GM23338 (cell line): ENCODE measurements around the gene SNX32. TPM values are rescaled to one million over a fixed set of nuclear protein-coding genes. Genes with fewer than 3 reads are reported as not detected.

Experiments
- ATAC-seq: fragments of 200-7000 bp; cut with Tn5 transposase; 3 replicates; pipeline ENCODE4 v1.9.1; 2020
- DNase-seq: peaks from one replicate; pipeline ENCODE4 v3.0.0-alpha.2; 2015; ENCODE audit warnings: low spot score
- H2AFZ ChIP-seq: fragments of 200-600 bp; sonication (generic); 2 replicates; pipeline ENCODE4 v1.8.0; 2016; ENCODE audit warnings: antibody characterized with exemption, mild to moderate bottlenecking, moderate library complexity
- H3F3A ChIP-seq: fragments of 200-600 bp; sonication (generic); replicated peaks from 2 replicates; pipeline ENCODE4 v1.8.0; 2017; ENCODE audit warnings: antibody characterized with exemption, mixed run types, low read depth
- H3K27ac ChIP-seq: fragments of 200-600 bp; sonication (generic); 2 replicates; pipeline ENCODE4 v1.6.1; 2016; ENCODE audit warnings: low read depth
- H3K27me3 ChIP-seq: fragments of 200-600 bp; sonication (generic); 2 replicates; pipeline ENCODE4 v1.8.0; 2016; ENCODE audit warnings: mild to moderate bottlenecking, mixed run types, moderate library complexity; ENCODE audit not compliant: insufficient read depth
- H3K36me3 ChIP-seq: fragments of 200-600 bp; sonication (generic); 2 replicates; pipeline ENCODE4 v1.8.0; 2016; ENCODE audit warnings: mild to moderate bottlenecking; ENCODE audit not compliant: insufficient read depth
- H3K4me1 ChIP-seq: fragments of 200-600 bp; sonication (generic); 2 replicates; pipeline ENCODE4 v1.8.0; 2016; ENCODE audit warnings: mild to moderate bottlenecking, moderate library complexity; ENCODE audit not compliant: insufficient read depth
- H3K4me2 ChIP-seq: fragments of 200-600 bp; sonication (generic); 2 replicates; pipeline ENCODE4 v1.7.1; 2017; ENCODE audit warnings: mixed run types
- H3K4me3 ChIP-seq: fragments of 200-600 bp; sonication (generic); 2 replicates; pipeline ENCODE4 v1.6.1; 2016; ENCODE audit warnings: mixed run types
- H3K79me2 ChIP-seq: fragments of 200-600 bp; sonication (generic); replicated peaks from 2 replicates; pipeline ENCODE4 v1.8.0; 2017; ENCODE audit warnings: mild to moderate bottlenecking; ENCODE audit not compliant: insufficient read depth
- H3K9me2 ChIP-seq: fragments of 200-600 bp; sonication (generic); 2 replicates; pipeline ENCODE4 v1.8.0; 2017; ENCODE audit not compliant: insufficient read depth
- H4K20me1 ChIP-seq: fragments of 200-600 bp; sonication (generic); replicated peaks from 2 replicates; pipeline ENCODE4 v1.8.0; 2017; ENCODE audit warnings: mild to moderate bottlenecking; ENCODE audit not compliant: insufficient read depth
- H3K27ac Mint-ChIP-seq: 2 replicates; pipeline ENCODE4 v1.8.0; 2020; ENCODE audit warnings: inconsistent platforms, mild to moderate bottlenecking, moderate library complexity, mixed read lengths
- H3K27me3 Mint-ChIP-seq: 3 replicates; pipeline ENCODE4 v1.8.0; 2022; ENCODE audit warnings: low read depth, mild to moderate bottlenecking, moderate library complexity, mixed read lengths, inconsistent platforms; ENCODE audit not compliant: insufficient read depth, poor library complexity
- H3K36me3 Mint-ChIP-seq: 3 replicates; pipeline ENCODE4 v1.8.0; 2021; ENCODE audit warnings: low read depth, mild to moderate bottlenecking, inconsistent platforms, moderate library complexity, mixed read lengths
- H3K4me1 Mint-ChIP-seq: 3 replicates; pipeline ENCODE4 v1.8.0; 2020; ENCODE audit warnings: mild to moderate bottlenecking, inconsistent platforms, mixed read lengths
- H3K4me3 Mint-ChIP-seq: 3 replicates; pipeline ENCODE4 v1.8.0; 2021; ENCODE audit warnings: moderate library complexity, mild to moderate bottlenecking, inconsistent platforms, mixed read lengths
- H3K9me3 Mint-ChIP-seq: 3 replicates; pipeline ENCODE4 v1.8.0; 2020; ENCODE audit warnings: moderate library complexity, mild to moderate bottlenecking, inconsistent platforms, mixed read lengths
- CREB1 ChIP-seq: fragments of 250-450 bp; sonication (Bioruptor Pico); IDR thresholded peaks from 2 replicates; pipeline ENCODE4 v1.5.0; 2020; ENCODE audit warnings: low read depth, mild to moderate bottlenecking, moderate library complexity
- ETS1 ChIP-seq: IDR thresholded peaks from 2 replicates; pipeline ENCODE4 v1.6.1; 2016; ENCODE audit warnings: antibody characterized with exemption
- EZH2 ChIP-seq: fragments of 200-600 bp; sonication (generic); IDR thresholded peaks from one replicate; pipeline ENCODE4 v1.8.0; 2017; ENCODE audit warnings: antibody characterized with exemption, mild to moderate bottlenecking, low read depth; ENCODE audit not compliant: unreplicated experiment
- EZH2phosphoT487 ChIP-seq: fragments of 200-600 bp; sonication (generic); IDR thresholded peaks from one replicate; pipeline ENCODE4 v1.8.1; 2018; ENCODE audit warnings: antibody characterized with exemption; ENCODE audit not compliant: unreplicated experiment
- JUNB ChIP-seq: IDR thresholded peaks from one replicate; pipeline ENCODE4 v1.6.1; 2016; ENCODE audit warnings: antibody characterized with exemption; ENCODE audit not compliant: unreplicated experiment
- NANOG ChIP-seq: IDR thresholded peaks from 2 replicates; pipeline ENCODE4 v1.6.1; 2016; ENCODE audit warnings: antibody characterized with exemption, borderline replicate concordance
- POLR2AphosphoS5 ChIP-seq: IDR thresholded peaks from 2 replicates; pipeline ENCODE4 v1.6.1; 2016; ENCODE audit warnings: antibody characterized with exemption, low read depth
- STAT1 ChIP-seq: IDR thresholded peaks from one replicate; pipeline ENCODE4 v1.6.1; 2016; ENCODE audit warnings: antibody characterized with exemption; ENCODE audit not compliant: unreplicated experiment
- ZNF114 ChIP-seq: fragments of 250-450 bp; sonication (Bioruptor Pico); IDR thresholded peaks from 2 replicates; pipeline ENCODE4 v1.5.0; 2020; ENCODE audit warnings: mild to moderate bottlenecking, moderate library complexity
- ZNF331 ChIP-seq: fragments of 250-450 bp; sonication (Bioruptor Pico); IDR thresholded peaks from 2 replicates; pipeline ENCODE4 v1.5.0; 2020; ENCODE audit warnings: low read depth, mild to moderate bottlenecking, moderate library complexity
- polyA plus RNA-seq: library from polyadenylated mRNA; unstranded; fragments of >200 nt; fragmentation: Nextera tagmentation; extraction: Ambion mirVana; gene quantifications from 2 replicates; pipeline ENCODE4 v1.2.1, GENCODE V29; 2016
- total RNA-seq: library from RNA; depleted of rRNA; stranded (reverse); fragments of >200 nt; shearing (Covaris generic); gene quantifications from 2 replicates; pipeline ENCODE4 v1.2.3, GENCODE V29; 2014
- TF ChIP-seq, protein P1 (sequence below): IDR thresholded peaks from one replicate; pipeline ENCODE4 v1.6.1; 2018; ENCODE audit warnings: antibody characterized with exemption; ENCODE audit not compliant: unreplicated experiment
- TF ChIP-seq, protein P2 (sequence below): fragments of 250-450 bp; sonication (Bioruptor Pico); IDR thresholded peaks from 2 replicates; pipeline ENCODE4 v1.5.0; 2020; ENCODE audit warnings: mild to moderate bottlenecking, moderate library complexity
- TF ChIP-seq, protein P3 (sequence below), 2 experiments: fragments of 200-600 bp in 1 of 2; sonication (generic) in 1 of 2; conservative IDR thresholded peaks; 2 replicates each; pipeline versions ENCODE4 v1.5.1 to v1.6.1; 2016 to 2017; ENCODE audit warnings: antibody characterized with exemption in 2 of 2, low read depth in 2 of 2, mild to moderate bottlenecking in 2 of 2, moderate library complexity in 1 of 2

Gene SNX32
- total and polyA plus RNA-seq, 2 experiments from 2014 or later, result 0.49 to 1.2 TPM

DNA sequence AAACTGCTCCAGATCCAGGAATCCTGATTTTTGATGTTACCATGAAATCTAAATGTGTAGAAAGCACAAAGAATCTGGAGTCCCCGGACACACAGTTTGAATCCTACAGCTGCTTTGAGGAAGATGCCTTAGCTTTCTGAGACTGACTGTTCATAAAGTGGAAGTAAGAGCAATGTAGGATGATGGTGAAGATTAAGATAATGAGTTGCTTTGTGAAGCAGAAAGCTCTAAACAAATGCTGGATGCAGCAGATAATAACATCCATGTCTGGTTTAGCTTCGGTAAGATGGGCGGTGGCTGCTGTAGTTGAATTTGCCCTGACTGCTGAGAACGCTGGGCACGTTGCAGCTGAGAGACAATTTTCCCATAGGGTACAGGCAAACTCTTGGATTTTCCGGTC is 26.8 kb upstream of the SNX32 start:
- Histone ChIP-seq H3K79me2 (no peaks in the 10 kb centered on the region), H3K27me3 (no peaks in the 10 kb centered on the region), H3F3A (no peaks in the 10 kb centered on the region), H3K4me1 (no peaks in the 10 kb centered on the region; the same call in 1 of the 2 replicates), H3K4me2 (no peak overlapping the region), H3K4me3 (no peak overlapping the region), H2AFZ (no peak overlapping the region), H3K9me2 (no peaks in the 10 kb centered on the region), H4K20me1 (no peaks in the 10 kb centered on the region), H3K36me3 (no peaks in the 10 kb centered on the region), H3K27ac (no peak overlapping the region)
- no peak for DNase-seq
- ATAC-seq, result no peak
- no peaks in the 10 kb centered on the region for H3K36me3 Mint-ChIP-seq
- peaks cover 5% of the 10 kb centered on the region; the same call in 1 of the 3 replicates for H3K4me1 Mint-ChIP-seq
- H3K27me3 Mint-ChIP-seq, result peaks cover 4% of the 10 kb centered on the region
- H3K27ac Mint-ChIP-seq, result no peak overlapping the region
- no peak overlapping the region for H3K4me3 Mint-ChIP-seq
- no peaks in the 10 kb centered on the region; the same call in 2 of the 3 replicates for H3K9me3 Mint-ChIP-seq
- TF ChIP-seq, protein P1, sequence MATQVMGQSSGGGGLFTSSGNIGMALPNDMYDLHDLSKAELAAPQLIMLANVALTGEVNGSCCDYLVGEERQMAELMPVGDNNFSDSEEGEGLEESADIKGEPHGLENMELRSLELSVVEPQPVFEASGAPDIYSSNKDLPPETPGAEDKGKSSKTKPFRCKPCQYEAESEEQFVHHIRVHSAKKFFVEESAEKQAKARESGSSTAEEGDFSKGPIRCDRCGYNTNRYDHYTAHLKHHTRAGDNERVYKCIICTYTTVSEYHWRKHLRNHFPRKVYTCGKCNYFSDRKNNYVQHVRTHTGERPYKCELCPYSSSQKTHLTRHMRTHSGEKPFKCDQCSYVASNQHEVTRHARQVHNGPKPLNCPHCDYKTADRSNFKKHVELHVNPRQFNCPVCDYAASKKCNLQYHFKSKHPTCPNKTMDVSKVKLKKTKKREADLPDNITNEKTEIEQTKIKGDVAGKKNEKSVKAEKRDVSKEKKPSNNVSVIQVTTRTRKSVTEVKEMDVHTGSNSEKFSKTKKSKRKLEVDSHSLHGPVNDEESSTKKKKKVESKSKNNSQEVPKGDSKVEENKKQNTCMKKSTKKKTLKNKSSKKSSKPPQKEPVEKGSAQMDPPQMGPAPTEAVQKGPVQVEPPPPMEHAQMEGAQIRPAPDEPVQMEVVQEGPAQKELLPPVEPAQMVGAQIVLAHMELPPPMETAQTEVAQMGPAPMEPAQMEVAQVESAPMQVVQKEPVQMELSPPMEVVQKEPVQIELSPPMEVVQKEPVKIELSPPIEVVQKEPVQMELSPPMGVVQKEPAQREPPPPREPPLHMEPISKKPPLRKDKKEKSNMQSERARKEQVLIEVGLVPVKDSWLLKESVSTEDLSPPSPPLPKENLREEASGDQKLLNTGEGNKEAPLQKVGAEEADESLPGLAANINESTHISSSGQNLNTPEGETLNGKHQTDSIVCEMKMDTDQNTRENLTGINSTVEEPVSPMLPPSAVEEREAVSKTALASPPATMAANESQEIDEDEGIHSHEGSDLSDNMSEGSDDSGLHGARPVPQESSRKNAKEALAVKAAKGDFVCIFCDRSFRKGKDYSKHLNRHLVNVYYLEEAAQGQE, result no peak
- TF ChIP-seq EZH2phosphoT487 (no peak), ZNF114 (CRISPR knock-in tag) (no peak), NANOG (no peak), JUNB (no peak), ETS1 (no peak), ZNF331 (CRISPR knock-in tag) (no peak), POLR2AphosphoS5 (no peak), STAT1 (no peak), EZH2 (no peak), CREB1 (no peak)
- TF ChIP-seq, protein P2, sequence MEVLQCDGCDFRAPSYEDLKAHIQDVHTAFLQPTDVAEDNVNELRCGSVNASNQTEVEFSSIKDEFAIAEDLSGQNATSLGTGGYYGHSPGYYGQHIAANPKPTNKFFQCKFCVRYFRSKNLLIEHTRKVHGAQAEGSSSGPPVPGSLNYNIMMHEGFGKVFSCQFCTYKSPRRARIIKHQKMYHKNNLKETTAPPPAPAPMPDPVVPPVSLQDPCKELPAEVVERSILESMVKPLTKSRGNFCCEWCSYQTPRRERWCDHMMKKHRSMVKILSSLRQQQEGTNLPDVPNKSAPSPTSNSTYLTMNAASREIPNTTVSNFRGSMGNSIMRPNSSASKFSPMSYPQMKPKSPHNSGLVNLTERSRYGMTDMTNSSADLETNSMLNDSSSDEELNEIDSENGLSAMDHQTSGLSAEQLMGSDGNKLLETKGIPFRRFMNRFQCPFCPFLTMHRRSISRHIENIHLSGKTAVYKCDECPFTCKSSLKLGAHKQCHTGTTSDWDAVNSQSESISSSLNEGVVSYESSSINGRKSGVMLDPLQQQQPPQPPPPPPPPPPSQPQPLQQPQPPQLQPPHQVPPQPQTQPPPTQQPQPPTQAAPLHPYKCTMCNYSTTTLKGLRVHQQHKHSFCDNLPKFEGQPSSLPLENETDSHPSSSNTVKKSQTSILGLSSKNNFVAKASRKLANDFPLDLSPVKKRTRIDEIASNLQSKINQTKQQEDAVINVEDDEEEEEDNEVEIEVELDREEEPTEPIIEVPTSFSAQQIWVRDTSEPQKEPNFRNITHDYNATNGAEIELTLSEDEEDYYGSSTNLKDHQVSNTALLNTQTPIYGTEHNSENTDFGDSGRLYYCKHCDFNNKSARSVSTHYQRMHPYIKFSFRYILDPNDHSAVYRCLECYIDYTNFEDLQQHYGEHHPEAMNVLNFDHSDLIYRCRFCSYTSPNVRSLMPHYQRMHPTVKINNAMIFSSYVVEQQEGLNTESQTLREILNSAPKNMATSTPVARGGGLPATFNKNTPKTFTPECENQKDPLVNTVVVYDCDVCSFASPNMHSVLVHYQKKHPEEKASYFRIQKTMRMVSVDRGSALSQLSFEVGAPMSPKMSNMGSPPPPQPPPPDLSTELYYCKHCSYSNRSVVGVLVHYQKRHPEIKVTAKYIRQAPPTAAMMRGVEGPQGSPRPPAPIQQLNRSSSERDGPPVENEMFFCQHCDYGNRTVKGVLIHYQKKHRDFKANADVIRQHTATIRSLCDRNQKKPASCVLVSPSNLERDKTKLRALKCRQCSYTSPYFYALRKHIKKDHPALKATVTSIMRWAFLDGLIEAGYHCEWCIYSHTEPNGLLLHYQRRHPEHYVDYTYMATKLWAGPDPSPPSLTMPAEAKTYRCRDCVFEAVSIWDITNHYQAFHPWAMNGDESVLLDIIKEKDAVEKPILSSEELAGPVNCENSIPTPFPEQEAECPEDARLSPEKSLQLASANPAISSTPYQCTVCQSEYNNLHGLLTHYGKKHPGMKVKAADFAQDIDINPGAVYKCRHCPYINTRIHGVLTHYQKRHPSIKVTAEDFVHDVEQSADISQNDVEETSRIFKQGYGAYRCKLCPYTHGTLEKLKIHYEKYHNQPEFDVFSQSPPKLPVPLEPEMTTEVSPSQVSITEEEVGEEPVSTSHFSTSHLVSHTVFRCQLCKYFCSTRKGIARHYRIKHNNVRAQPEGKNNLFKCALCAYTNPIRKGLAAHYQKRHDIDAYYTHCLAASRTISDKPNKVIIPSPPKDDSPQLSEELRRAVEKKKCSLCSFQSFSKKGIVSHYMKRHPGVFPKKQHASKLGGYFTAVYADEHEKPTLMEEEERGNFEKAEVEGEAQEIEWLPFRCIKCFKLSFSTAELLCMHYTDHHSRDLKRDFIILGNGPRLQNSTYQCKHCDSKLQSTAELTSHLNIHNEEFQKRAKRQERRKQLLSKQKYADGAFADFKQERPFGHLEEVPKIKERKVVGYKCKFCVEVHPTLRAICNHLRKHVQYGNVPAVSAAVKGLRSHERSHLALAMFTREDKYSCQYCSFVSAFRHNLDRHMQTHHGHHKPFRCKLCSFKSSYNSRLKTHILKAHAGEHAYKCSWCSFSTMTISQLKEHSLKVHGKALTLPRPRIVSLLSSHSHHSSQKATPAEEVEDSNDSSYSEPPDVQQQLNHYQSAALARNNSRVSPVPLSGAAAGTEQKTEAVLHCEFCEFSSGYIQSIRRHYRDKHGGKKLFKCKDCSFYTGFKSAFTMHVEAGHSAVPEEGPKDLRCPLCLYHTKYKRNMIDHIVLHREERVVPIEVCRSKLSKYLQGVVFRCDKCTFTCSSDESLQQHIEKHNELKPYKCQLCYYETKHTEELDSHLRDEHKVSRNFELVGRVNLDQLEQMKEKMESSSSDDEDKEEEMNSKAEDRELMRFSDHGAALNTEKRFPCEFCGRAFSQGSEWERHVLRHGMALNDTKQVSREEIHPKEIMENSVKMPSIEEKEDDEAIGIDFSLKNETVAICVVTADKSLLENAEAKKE (CRISPR knock-in tag), result no peak
- TF ChIP-seq, protein P3, sequence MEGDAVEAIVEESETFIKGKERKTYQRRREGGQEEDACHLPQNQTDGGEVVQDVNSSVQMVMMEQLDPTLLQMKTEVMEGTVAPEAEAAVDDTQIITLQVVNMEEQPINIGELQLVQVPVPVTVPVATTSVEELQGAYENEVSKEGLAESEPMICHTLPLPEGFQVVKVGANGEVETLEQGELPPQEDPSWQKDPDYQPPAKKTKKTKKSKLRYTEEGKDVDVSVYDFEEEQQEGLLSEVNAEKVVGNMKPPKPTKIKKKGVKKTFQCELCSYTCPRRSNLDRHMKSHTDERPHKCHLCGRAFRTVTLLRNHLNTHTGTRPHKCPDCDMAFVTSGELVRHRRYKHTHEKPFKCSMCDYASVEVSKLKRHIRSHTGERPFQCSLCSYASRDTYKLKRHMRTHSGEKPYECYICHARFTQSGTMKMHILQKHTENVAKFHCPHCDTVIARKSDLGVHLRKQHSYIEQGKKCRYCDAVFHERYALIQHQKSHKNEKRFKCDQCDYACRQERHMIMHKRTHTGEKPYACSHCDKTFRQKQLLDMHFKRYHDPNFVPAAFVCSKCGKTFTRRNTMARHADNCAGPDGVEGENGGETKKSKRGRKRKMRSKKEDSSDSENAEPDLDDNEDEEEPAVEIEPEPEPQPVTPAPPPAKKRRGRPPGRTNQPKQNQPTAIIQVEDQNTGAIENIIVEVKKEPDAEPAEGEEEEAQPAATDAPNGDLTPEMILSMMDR (conservative IDR thresholded peaks at IDR 0.05; ENCODE audit: low read depth in 2 of 2), result no peak
